Pulmonary artery endothelial cell (primary cell): ENCODE results near the gene NLGN1. TPM values are rescaled to one million over a fixed set of nuclear protein-coding genes. Genes with fewer than 3 reads are reported as not detected.

ENCODE experiments used
- DNase-seq: peaks from one replicate; pipeline ENCODE4 v3.0.0-alpha.2; 2011; ENCODE audit warnings: low read depth, low spot score
- total RNA-seq: library from RNA; depleted of rRNA; stranded (reverse); fragments of >200 nt; gene quantifications from 2 replicates; pipeline ENCODE4 v1.2.3, GENCODE V29; 2014

The NLGN1 gene
- total RNA-seq, 1 donor from 2014 or later, result 37.5 TPM

DNA sequence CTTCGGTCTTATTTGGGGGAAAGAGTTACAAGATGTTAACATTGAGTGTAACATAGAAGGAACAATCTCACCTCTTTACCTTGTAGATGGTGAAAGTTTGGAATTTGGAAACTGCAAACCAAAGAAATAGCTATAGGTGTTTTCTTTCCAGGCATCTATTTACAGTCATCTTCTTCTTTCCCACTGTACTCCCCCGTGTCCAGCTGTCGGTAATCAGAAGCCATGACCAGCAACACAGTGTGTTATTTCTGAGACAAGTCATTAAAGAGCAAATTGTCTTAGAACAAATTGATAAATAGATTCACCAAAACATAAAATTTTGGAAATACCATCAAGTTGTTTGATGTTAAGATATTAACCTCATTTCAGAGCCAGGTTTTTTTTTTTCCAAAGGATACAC is 871.0 kb downstream of the NLGN1 start:
- DNase-seq, result no peak

DNA sequence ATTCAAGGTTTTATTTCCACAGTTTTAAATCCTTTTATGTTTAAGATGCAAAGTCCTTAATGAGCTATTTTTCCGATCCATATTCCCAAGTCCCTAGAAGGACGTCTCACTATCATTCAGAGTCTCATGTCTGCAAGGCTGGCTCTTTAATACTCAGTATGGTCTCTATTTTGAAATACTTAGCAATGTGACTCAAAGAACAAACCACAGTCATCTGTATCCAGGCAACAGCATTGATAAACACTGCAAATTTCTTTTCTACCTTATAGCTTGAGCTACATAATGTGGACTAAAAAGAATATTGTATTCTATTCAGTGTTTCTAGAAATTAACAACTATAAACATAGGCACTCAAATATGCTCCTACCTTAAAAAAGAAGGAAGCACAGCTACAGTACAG is 873.3 kb downstream of the NLGN1 start:
- no peak for DNase-seq

DNA sequence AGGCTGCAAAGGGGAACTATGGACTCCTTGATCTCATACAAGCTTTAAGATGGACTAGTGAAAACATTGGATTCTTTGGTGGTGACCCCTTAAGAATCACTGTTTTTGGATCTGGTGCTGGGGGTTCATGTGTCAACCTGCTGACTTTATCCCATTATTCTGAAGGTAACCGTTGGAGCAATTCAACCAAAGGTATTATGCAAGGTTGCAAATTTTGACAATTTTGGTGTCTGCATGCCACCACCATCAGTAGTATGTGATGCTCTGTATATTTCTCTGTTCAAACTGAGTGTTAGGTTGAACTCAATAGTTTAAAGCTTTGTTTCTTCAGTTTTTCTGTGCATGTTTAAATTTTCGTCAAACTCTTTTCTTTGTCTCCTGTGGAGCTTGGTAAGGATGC is 877.8 kb downstream of the NLGN1 start:
- DNase-seq, result no peak

DNA sequence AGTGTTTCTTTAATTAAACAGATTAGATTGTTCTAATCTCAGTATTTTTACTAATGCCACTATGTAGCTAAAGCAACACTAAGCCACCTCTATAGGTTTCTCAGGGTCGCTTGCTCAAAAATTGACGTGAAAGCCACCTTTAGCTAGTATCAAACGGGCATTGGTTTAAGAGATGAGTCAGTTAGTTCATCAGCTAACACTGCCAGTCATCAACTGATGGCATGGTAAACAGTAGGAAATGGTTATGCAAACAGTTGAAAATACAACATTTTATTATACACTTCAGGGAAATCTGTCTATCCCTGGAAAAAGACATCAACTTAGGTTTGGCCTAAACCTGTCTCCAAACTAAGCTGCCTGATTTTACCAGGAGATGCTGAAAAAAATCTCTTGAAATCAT is 879.3 kb downstream of the NLGN1 start:
- no peak for DNase-seq

DNA sequence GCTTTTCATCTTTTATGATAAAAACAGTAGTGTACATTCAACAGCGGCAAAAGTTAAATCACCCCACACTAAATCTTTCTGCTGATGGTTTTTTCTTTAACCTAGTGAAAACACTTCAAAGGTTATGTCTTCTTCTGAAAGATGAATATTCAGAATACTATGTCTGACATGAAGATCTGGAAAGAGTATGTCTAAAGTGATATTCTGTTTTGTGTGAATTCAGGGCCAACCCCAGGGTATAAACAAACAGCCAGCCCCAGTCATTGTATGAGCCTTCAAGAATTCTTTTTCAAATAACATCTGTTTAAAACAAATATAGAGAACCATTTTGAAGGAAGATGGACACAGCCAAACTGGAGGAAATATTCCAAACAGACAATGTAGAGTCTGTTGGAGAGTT is 880.5 kb downstream of the NLGN1 start:
- no peak for DNase-seq

DNA sequence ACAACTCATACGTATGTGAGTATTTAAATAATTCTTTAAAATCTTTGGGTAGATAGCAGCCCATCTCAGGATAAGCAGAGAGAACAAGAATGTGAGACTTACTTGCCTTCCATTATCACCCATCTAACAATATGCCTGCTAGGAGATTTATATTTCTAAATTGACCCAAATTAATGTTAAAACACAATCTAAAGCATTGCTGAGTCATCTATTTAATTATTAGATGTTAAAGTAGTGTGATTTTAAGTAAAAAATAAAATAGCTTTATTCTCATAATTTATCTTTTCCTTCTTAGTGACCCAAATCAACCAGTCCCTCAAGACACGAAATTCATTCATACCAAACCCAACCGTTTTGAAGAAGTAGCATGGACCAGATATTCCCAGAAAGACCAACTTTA is 882.6 kb downstream of the NLGN1 start:
- no peak for DNase-seq

DNA sequence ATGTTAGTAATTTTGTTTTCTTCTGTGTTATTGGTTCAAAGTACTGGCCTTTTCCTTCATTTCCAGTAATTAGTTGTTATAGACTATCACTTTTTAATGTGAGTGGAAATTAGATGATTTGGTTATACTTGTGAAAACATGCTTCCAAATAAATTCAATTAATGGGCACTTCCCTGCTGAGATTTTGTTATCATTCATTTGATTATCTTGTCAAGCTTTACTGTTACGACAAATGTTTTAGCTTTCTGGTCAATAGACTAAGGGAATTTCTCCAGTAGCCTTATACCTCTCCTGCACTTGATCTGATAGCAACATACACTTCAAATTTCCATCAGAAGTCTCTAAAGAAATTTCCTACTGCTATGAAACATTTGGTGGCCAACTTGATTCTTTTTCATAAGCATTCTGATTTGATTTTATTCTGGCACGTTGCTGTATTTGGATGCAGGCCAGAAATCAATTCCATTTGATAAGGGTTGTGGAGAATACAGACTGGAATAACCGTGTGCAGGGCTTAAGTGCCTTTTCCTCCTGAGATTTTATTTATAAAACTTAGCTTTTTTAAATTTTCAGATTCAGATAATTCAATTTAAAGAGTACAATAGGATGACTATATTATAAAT is 887.8 kb downstream of the NLGN1 start:
- DNase-seq, result no peak

DNA sequence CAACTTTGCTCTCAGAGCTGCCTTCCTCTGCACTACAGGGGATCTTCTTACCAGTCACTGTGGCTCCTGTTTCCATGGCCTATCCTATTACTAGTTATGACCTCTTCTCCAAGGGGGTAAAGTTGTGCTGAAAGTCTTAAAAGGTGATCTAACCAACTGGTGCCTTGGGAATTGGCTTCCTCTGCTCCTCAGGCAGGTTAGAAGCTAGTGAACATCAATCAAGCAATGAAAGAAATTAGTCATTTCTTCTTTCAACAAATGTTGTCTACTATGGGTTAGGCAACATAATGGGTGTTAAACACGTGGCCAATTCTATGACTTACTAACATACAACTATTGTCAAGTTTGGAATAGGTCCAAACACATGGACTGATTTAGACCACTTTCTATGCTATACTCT is 890.2 kb downstream of the NLGN1 start:
- DNase-seq, result no peak

DNA sequence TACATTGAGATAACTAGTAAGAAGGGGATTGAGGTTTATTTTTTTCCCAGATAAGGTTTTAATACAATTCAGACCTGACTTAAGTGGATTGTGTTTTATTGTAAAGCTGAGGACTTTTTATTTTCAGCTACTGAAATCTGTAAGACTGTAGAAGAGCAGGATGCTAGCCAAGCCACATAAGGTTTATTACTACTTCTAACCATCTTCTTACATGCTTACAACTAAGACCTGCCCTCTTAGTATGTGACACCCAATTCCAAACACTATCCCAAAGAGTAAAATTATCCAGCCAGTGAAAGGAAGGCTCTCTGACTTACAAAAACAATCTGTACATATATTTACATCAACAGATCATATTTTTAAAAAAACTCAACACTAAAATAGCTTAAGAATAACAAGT is 897.1 kb downstream of the NLGN1 start:
- DNase-seq, result no peak

DNA sequence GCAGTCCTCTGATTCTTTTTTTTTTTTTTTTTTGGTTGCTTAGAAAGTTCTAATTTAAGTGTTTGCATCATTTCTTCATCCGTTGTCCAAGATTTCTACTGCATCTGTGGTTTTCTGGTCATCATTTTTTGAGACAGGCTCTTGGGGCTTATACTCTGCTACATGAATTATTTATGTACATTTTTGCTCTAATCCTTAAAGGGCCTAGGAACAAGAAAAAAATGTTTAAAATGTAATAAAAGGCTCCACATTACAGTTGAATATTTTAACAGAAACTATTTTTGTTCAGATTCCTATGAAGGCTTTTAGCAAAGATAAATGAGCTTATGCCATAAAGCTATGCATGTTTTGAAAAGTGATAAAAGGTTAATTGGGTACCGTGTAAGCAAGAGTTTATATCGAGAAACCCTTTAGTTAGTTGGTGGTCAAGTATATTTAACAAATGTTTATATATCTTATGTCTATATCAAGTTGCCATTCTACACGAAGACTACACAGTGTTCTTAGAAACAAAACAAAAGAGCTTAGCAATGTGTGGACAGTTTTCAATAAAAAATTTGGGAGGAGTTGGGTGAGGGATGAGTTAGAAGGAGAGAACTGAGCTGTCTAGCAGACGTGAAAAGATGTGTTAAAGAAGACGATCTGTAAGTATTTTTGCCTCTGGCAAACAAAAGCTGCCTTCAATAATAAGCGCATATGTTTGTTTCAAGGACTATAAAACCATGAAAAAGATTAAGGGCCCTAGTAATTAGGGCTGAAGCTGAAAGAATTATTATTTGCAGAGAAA is 898.0 kb downstream of the NLGN1 start:
- DNase-seq, result no peak

DNA sequence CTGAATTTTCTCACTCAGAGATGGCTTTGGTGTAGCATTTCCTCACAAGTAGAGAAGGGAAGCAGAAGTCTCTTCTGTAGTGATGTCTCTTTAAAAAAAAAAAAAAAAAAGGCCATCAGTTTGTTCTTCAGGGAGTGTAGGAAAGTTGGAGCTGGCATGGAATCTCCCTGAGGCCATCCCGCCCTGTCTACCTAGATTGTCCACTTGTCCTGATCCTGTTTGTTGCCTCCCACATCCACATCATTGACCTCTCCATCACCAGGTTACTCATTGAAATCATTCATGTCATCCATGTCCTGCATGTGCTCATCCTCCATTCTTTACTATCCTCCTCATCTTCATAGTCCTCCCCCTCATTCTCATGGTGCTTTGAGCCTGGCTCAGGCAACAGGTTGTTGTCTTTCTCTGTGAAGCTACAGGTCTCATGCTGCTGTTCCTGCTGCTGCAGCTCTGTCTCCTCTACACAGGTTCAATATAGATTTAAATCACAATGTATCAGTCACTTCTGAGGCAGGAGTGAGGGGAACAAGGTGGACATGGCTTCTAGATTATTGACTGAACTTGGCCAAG is 905.3 kb downstream of the NLGN1 start:
- DNase-seq, result no peak

DNA sequence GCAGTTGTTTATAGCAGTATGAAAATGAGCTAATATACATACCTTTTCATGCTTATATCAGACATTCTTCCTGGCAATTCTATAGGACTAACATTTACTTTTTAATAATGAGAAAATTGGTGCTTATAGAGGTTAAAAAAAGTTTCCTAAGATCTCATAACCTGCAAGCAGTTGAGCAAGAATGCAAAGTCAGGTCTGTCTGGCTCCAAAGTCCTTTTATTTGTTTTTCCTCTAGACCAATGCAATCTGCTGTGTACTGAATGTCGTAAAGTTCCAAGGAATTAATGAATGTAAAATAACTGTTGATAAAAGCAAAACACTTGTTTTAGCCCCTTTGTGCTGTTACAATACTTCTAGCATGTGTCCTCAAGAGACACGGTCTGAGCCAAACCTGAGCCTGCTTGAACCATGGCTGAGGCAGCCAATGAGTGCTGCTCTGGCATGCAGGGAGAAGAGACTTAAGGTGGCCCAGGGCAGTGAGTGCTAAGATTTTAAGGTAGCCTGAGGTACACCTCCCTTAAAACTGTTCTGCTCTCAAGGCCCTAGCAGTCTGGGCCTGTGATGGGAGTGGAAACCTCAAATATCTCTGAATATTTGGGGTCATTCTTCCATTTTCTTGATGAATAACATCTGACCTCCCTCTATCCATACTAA is 906.5 kb downstream of the NLGN1 start:
- DNase-seq, result no peak

DNA sequence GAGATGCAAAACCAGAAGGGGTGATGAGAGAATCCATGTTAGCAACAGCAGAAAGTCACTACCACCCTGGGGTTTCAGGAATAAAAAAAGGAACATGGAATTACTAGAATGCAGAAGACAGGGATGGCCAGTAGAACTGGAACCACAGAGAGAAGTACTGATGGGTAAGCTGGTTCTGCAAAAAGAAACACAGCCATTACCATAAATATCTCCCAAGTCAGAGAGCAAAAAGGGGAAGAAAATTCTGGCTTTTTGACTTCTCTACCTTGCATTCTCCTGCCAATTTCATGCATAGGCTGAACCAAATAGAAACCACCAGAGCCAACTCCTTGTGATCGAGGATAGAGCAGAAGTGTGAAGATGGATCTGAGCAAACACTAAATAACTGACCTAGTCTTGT is 911.2 kb downstream of the NLGN1 start:
- DNase-seq, result no peak

DNA sequence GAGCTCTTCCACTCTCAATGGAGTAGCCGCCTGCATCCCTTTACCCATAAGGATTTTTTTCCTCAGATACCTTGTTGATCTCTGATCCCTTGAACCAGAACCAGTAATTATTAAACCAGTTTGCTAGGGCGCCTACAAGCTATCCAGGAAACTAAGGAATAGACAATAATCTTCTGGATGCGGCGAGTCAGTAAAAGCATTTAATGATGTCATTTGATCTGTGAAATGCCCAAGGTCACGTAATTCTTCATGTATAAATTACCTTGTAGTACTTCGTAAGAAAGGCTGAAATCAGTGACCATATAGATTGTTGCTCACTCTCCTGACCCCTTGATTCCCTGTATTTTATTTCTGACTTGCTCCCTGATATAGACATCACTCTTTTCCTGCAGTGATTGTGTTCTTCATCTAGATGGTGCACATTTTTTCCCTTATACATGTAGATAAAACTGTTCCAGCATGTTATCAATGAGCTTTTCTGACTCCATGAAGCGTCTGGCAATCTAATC is 913.0 kb downstream of the NLGN1 start:
- no peak for DNase-seq

DNA sequence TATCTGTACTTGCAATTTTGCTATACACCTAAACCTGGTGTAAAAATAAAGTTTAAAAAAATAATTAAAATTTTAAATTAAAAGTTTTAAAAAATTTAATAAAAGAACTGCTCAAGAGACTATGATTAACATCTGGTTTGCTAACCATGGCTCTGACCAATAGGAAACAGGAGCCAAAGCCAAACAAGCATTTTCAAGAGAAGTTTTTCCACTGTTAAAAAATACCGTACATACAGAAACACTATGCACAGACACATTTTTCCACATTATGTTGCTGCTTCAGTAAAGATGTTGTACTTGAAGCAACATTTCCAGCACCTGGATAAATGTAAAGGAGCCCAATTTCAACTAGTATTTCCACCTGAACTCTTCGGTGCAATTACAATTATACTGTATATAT is 917.7 kb downstream of the NLGN1 start:
- DNase-seq, result no peak

DNA sequence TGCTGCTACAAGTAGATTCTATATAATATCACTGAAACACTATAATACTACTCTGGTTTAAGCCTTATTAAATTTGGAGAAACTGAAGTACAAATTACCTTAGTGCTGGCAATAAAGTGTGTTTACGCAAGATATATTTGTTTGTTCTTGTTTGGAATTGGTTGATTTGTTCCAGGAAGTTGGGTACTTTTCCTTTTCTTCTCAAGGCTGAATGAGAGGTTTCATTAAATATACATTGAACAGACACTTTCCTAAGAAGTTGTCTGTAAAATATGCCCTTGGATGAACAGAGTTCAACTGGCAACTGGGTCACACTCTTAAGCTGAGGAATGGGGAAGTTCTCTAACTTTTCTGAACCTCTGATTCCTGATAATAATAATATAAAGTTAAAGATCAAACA is 919.5 kb downstream of the NLGN1 start:
- DNase-seq, result no peak

DNA sequence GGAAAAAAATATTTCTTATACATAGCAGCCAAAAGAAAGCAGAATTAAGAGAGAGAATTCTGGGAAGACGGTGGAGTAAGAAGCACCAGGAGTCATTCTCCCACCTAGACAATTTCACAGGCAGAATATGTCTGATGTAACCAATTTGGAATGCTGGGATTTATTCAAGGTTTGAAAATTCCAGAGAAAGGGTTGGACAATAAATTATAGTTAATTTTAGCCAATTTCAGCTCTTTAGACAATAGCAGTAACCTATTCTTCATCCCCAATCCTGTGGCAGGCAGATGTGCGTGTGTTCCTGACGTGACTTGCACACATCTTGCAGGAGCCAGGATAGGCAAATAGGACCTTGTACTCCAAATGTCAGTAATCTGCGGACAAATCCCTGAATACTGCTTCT is 920.6 kb downstream of the NLGN1 start:
- no peak for DNase-seq

DNA sequence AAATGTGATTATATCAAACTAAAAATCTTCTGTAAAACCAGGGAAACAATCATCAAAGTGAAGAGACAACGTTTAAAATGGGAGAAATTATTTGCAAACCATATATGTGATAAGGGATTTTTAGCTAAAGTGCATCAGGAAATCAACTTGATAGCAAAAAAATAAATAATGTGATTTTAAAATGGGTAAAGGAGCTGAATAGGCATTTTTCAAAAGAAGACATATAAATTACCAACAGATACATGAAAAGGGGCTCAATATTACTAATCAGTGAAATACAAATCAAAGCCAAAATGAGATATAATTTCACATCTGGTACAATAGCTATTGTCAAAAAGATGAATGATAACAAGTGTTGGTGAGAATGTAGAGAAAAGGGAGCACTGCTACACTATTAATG is 924.0 kb downstream of the NLGN1 start:
- no peak for DNase-seq

DNA sequence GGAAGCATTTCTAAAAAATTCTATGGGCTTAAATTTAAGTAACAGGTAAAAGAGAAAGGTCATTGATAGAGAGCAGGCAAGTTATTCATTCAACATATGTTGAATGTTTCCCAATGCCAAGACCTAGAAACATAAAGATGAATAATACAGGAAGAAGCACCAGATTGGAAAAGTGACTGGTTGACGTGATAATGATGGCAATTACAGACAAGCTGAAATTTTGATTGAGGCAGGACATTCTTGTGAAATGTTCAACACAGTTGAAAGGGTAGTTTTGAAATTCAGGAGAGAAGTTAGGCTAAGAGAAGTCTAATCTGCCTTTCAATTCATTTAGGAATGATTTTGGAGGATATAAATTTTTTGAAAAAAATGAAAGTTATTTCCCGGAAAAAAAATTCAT is 925.2 kb downstream of the NLGN1 start:
- no peak for DNase-seq

DNA sequence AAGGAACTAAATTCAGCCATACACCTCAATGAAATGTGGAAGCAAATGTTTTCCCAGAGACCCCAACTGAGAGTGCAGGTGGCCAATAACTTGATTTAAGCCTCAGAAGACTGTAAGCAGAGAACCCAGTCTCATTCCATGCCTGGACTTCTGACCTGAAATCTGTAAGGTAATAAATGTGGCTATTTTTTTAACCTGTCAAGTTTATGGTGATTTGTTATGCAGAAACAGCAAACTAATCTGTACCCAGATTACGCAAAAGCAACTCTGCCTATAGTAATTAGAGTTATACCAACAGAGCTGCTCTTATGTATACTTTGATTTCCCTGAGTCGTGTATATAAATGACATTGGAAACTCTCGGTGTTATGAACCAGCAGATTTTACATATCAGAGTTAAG is 927.6 kb downstream of the NLGN1 start:
- no peak for DNase-seq

DNA sequence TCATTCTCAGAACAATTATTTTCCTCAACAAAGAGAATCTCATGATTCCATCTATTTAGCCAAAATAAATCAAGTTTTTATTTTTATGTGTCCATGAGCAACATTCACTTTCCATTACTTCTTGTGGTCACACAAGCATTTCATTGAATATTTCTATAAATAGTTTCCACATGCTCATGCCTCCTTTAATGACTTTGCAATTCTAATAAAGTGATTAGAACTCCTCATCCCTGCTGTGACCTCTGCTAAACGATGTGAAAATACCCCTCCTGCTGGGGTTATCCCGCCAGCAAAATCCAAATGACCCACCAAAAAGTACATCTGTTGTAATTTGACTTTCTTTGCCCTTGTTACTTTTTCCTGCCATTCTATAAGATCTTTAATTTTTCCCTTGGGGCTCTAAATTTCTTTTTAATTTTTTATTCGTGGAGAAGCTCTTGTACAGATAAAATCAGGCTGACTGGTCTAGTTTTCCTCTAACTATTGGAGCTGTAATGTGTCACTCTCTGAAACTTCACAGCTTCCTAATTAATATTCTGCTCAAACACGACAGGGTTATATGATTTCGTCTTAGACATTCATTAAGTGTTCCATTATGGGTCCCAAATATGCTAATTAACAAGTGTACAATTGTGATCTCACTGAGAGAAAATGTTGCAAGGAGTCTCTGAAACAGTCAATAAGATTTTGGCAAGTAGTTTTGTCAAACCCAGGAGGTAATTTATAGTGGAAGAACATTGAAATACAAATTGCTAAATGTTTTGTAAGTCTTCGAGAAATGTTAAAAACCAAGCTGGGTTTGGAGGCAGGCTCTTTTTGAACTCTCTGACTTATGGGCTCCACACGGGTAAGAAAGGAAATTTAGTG is 928.5 kb downstream of the NLGN1 start:
- no peak for DNase-seq
